ENCODE measurements around the gene ZNF652. TPM values are rescaled to one million over a fixed set of nuclear protein-coding genes. Genes with fewer than 3 reads are reported as not detected.
A peak's percentile ranks its signal among the peaks of the same experiment; 100 is the strongest.

ZNF652 gene
- total RNA-seq, 2 experiments from 2014 or later: 5.3 to 5.5 TPM

DNA sequence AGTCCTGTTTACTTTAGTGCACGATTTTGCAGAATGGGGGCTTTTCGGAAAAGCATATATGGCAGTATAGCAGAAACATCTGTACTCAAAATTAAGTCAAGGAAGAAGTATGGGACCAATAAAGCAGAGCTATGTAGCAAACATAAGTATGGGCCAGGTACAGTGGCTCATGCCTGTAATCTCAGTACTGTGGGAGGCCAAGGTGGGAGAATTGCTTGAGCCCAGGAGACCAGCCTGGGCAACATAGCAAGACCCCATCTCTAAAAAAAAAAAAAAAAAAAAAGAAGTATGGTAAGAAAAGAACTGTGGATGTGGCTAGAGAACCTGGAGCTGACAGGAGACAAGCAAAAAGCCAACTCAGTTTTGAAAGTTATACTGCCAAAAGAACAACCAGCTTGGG, 36.1 kb downstream of the ZNF652 start:
- H3K27me3 Mint-ChIP-seq: no peaks in the 10 kb centered on the region
- peaks cover 4% of the 10 kb centered on the region for H3K36me3 Mint-ChIP-seq
- no peak for DNase-seq
- H3K27ac Mint-ChIP-seq: no peak overlapping the region
- peaks cover 47% of the 10 kb centered on the region for H3K4me1 Mint-ChIP-seq
- no peaks in the 10 kb centered on the region for H3K9me3 Mint-ChIP-seq
- no peak overlapping the region for H3K4me3 Mint-ChIP-seq

DNA sequence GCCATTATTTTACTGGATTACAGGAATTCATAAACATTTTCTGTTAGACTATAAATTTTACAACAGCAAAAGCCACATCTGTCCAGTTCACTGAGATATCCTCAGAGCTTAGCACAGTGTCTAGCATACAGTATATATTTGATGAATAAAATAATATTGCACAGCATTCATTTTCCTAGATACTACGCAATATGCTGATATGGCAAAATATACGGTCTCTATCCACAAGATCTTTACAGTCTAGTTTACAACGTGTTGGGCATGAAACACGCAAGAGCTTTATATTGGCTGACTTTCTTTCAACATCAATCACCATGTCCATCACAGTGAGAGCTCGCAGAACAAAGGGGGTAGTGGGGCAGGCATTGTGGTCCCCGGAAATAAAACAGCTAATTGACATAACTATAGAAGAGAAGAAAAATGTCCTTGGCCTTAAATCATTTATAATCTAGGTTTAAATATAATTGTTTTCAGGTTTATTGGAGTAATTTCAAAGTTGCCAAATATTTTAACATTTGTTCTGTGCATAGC, 43.5 kb downstream of the ZNF652 start:
- H3K9me3 Mint-ChIP-seq: no peaks in the 10 kb centered on the region
- no peak overlapping the region for H3K4me3 Mint-ChIP-seq
- H3K36me3 Mint-ChIP-seq: peaks cover 3% of the 10 kb centered on the region
- no peaks in the 10 kb centered on the region for H3K27me3 Mint-ChIP-seq
- DNase-seq: no peak
- H3K27ac Mint-ChIP-seq: no peak overlapping the region
- H3K4me1 Mint-ChIP-seq: peaks cover 41% of the 10 kb centered on the region

- H3K4me3 Mint-ChIP-seq: no peak overlapping the region
- peak overlapping the region; percentile 13 for H3K27ac Mint-ChIP-seq
- H3K9me3 Mint-ChIP-seq: no peaks in the 10 kb centered on the region
- peaks cover 34% of the 10 kb centered on the region for H3K4me1 Mint-ChIP-seq
- H3K36me3 Mint-ChIP-seq: peaks cover 5% of the 10 kb centered on the region
- DNase-seq: no peak
- no peaks in the 10 kb centered on the region for H3K27me3 Mint-ChIP-seq
Observed at GRCh38 chr17:49316889-49317675, 45.0 kb downstream of the ZNF652 start.

DNA sequence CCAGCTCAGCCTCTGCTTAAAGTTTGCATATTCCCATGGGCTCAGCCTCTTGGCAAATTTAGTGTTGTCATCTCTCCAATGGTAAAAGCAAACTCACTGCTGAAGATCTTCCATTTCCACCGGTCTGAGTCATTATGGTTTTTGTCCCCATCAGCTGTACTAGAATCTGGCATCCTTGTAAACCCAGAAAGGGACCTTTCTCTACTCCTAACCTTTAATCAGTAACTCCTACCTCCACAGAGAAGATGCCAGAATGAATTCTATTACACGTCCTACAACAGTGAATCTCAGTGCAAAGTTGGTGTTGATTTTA, 45.8 kb downstream of the ZNF652 start:
- no peak overlapping the region for H3K4me3 Mint-ChIP-seq
- no peak overlapping the region for H3K27ac Mint-ChIP-seq
- no peak for DNase-seq
- H3K27me3 Mint-ChIP-seq: no peaks in the 10 kb centered on the region
- H3K4me1 Mint-ChIP-seq: peaks cover 34% of the 10 kb centered on the region
- no peaks in the 10 kb centered on the region for H3K9me3 Mint-ChIP-seq
- H3K36me3 Mint-ChIP-seq: peaks cover 5% of the 10 kb centered on the region

- no peaks in the 10 kb centered on the region for H3K27me3 Mint-ChIP-seq
- DNase-seq: peak; percentile 71
- peak overlapping the region; percentile 18 for H3K27ac Mint-ChIP-seq
- peak overlapping the region; percentile 29 for H3K4me3 Mint-ChIP-seq
- H3K4me1 Mint-ChIP-seq: peaks cover 31% of the 10 kb centered on the region
- H3K36me3 Mint-ChIP-seq: peaks cover 3% of the 10 kb centered on the region
- no peaks in the 10 kb centered on the region for H3K9me3 Mint-ChIP-seq
Observed at GRCh38 chr17:49315551-49316257, 46.3 kb downstream of the ZNF652 start.

DNA sequence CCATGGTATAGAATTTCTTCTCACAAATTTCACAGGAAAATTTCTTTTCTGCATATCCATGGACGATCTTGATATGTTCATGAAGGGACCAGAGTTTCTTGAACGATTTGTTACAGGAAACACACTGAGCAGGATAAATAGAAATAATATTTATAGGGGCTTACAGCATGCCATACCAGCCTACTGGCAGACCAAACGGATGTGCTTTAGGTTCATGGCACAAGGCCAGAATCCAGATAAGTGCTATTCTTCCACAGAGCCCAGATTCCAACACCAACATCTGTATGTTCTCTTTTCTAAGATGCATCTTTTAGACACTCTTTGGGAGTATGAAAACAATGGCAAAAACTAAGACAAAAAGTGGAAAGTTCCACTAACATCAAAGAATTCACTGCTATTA, 49.3 kb downstream of the ZNF652 start:
- H3K4me1 Mint-ChIP-seq: peaks cover 23% of the 10 kb centered on the region
- peaks cover 3% of the 10 kb centered on the region for H3K36me3 Mint-ChIP-seq
- H3K27me3 Mint-ChIP-seq: no peaks in the 10 kb centered on the region
- H3K27ac Mint-ChIP-seq: no peak overlapping the region
- DNase-seq: no peak
- H3K4me3 Mint-ChIP-seq: no peak overlapping the region
- no peaks in the 10 kb centered on the region for H3K9me3 Mint-ChIP-seq

DNA sequence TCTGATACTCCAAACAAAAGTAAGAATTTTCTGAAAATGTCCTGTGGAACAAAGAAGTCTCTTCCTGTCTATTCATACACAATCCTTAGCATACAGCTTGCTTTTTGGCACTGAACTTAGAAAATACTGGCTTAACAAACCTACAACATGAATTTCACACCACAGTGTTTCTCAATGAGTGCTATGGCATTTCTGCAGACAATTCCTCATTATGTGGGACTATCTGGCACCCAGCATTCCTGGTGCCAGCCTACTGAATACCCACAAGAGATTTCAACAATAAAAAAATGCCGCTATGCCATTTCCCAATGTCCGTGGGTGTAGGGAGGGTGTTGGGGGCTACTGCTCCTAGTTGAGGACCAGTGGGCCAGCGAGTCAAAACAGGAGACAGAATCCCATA, 62.1 kb downstream of the ZNF652 start:
- DNase-seq: no peak
- peaks cover 2% of the 10 kb centered on the region for H3K4me1 Mint-ChIP-seq
- no peak overlapping the region for H3K4me3 Mint-ChIP-seq
- no peaks in the 10 kb centered on the region for H3K27me3 Mint-ChIP-seq
- H3K9me3 Mint-ChIP-seq: no peaks in the 10 kb centered on the region
- H3K36me3 Mint-ChIP-seq: no peaks in the 10 kb centered on the region
- H3K27ac Mint-ChIP-seq: no peak overlapping the region

DNA sequence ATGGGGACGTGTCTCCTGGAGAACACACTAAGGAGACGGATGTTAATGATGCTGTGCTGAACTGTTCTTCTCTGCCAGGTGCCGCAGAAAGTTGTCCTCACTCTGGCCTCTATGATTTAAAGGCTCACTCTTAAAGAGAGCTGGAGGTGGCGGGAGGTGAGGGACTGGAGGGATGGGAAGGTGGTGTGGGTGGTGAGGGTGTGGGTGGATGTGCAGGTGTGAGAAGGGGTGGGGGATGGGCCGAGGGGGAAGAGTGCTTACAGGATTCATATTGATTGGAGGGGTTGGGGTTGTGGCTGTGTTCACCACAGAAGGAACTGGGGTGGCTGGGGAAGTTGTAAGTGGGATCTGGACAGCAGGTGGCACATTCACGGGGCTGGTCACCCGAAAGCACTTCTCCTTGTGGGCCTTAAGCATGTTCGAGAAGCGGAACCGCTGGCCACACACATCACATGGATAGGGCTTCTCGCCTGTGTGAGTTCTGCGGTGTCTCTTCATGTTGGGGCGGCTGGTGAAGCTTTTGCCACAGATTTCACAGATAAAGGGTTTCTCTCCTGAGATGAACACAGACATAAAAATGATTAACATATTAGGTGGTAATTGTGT, 63.6 kb downstream of the ZNF652 start:
- DNase-seq: no peak
- Mint-ChIP-seq H3K27me3 (no peaks in the 10 kb centered on the region), H3K4me1 (peaks cover 10% of the 10 kb centered on the region), H3K27ac (no peak overlapping the region), H3K4me3 (no peak overlapping the region), H3K9me3 (no peaks in the 10 kb centered on the region), H3K36me3 (no peaks in the 10 kb centered on the region)

GRCh38 chr17:49297141-49297540, 64.9 kb downstream of the ZNF652 start:
- Mint-ChIP-seq H3K4me3 (no peak overlapping the region), H3K36me3 (no peaks in the 10 kb centered on the region), H3K27ac (no peak overlapping the region), H3K27me3 (no peaks in the 10 kb centered on the region), H3K9me3 (no peaks in the 10 kb centered on the region), H3K4me1 (peaks cover 15% of the 10 kb centered on the region)
- DNase-seq: no peak

DNA sequence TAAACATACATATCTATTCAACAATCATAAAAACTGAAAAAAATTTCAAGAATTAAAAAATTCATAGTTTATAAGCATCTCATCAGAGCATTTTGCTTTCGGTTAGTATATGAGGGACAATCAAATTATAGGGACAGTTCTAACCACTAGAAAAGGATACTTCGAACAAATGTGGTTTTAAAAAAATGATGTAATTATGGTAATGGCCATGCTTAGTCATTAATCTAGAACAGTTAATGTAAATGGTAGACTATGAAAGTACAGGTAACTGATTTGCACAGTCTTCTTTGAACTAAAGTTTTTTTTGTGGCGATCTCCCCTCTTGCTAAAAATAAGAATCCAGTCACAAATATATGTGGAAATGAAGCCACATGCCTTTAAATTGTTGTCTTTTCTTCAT, 67.9 kb downstream of the ZNF652 start:
- H3K36me3 Mint-ChIP-seq: no peaks in the 10 kb centered on the region
- no peak overlapping the region for H3K27ac Mint-ChIP-seq
- DNase-seq: no peak
- no peaks in the 10 kb centered on the region for H3K9me3 Mint-ChIP-seq
- no peaks in the 10 kb centered on the region for H3K27me3 Mint-ChIP-seq
- H3K4me1 Mint-ChIP-seq: peaks cover 15% of the 10 kb centered on the region
- H3K4me3 Mint-ChIP-seq: no peak overlapping the region

- no peaks in the 10 kb centered on the region for H3K36me3 Mint-ChIP-seq
- peaks cover 12% of the 10 kb centered on the region for H3K4me1 Mint-ChIP-seq
- no peak overlapping the region for H3K27ac Mint-ChIP-seq
- no peaks in the 10 kb centered on the region for H3K9me3 Mint-ChIP-seq
- H3K27me3 Mint-ChIP-seq: no peaks in the 10 kb centered on the region
- DNase-seq: no peak
- H3K4me3 Mint-ChIP-seq: no peak overlapping the region
Observed at GRCh38 chr17:49292901-49293300, 69.1 kb downstream of the ZNF652 start.

DNA sequence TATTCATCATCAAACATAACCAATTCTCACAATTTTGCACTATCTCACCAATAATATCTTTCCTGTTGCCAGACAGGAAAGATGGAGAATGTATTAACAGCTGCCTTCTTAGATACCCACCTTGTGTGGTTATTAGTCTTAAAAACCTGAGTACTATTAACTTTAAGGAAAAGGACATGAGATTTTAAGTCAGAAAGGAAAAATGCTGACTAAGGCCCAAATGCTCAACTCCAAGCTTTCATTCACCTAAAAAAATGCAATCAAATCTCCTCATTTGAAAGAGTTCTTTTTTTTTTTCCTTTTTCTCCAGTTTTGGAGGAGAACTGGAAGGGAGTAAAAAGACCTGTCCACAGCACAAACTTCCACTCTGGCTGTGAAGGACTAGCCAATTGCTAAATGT, 70.1 kb downstream of the ZNF652 start:
- Mint-ChIP-seq H3K27me3 (no peaks in the 10 kb centered on the region), H3K36me3 (no peaks in the 10 kb centered on the region), H3K4me3 (no peak overlapping the region), H3K4me1 (peaks cover 12% of the 10 kb centered on the region), H3K9me3 (no peaks in the 10 kb centered on the region), H3K27ac (no peak overlapping the region)
- DNase-seq: no peak

GRCh38 chr17:49290690-49291359, 71.2 kb downstream of the ZNF652 start:
- Mint-ChIP-seq H3K27ac (no peak overlapping the region), H3K4me3 (no peak overlapping the region), H3K4me1 (peaks cover 12% of the 10 kb centered on the region), H3K27me3 (no peaks in the 10 kb centered on the region), H3K36me3 (no peaks in the 10 kb centered on the region), H3K9me3 (no peaks in the 10 kb centered on the region)
- peak; percentile 4 for DNase-seq

DNA sequence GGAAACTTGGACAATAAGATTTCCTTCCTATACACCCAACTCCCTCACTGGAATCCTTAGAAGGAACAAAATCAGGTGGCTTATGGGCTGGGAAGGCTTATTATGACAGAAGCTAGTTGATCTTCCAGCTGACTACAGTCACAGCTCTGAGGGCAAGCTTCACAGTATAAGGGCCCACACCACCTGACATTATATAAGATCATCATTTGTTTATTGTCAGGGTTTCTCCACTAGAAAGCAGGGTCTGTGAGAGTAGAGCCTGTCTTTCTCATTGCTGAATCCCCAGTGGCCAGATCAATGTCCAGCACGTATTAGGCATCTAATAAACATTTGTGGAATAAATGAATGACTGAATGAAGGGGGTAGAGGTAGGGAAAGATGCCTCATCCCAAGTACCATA, 73.7 kb downstream of the ZNF652 start:
- no peaks in the 10 kb centered on the region for H3K27me3 Mint-ChIP-seq
- H3K4me3 Mint-ChIP-seq: no peak overlapping the region
- H3K36me3 Mint-ChIP-seq: no peaks in the 10 kb centered on the region
- no peak overlapping the region for H3K27ac Mint-ChIP-seq
- DNase-seq: no peak
- H3K4me1 Mint-ChIP-seq: peaks cover 4% of the 10 kb centered on the region
- H3K9me3 Mint-ChIP-seq: no peaks in the 10 kb centered on the region

DNA sequence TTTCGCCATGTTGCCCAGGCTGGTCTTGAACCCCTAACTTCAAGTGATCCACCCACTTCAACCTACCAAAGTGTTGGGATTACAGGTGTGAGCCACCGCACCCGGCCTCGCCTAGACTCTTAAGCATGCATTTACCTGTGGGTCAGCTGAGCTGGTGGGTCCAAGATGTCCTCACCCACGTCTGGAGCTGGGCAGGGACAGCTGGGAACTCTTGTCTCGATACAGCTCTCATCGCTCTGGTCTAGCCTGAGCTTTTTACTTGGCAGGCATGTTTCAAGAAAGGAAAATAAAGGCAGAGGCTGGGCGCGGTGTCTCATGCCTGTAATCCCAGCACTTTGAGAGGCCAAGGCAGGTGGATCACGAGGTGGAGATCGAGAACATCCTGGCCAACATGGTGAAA, 74.6 kb downstream of the ZNF652 start:
- Mint-ChIP-seq H3K4me1 (no peaks in the 10 kb centered on the region), H3K4me3 (no peak overlapping the region), H3K9me3 (no peaks in the 10 kb centered on the region), H3K27me3 (no peaks in the 10 kb centered on the region), H3K36me3 (no peaks in the 10 kb centered on the region), H3K27ac (no peak overlapping the region)
- no peak for DNase-seq
